Upper lobe of left lung (tissue), 4 donors: ENCODE data around the gene FAM72C.
"Not testable (repeated sequence)": the region's sequence is repeated elsewhere in the genome, so short reads cannot be mapped to it uniquely, and the experiment has no call there.

Source experiments
- CTCF ChIP-seq, 6 experiments: fragments of 450-650 bp in 4 of 6; fragments of 200-600 bp in 2 of 6; sonication (generic) in 2 of 6; IDR thresholded peaks; one replicate each; pipeline ENCODE4 v1.5.1; 2016 to 2019; ENCODE audit warnings: antibody characterized with exemption in 6 of 6
- POLR2A ChIP-seq, 4 donors: fragments of 450-650 bp; IDR thresholded peaks; one replicate each; pipeline ENCODE4 v1.5.1; 2016 to 2017; ENCODE audit warnings: antibody characterized with exemption in 4 of 4, mild to moderate bottlenecking in 2 of 4

- TF ChIP-seq CTCF, POLR2A (IDR thresholded peaks at IDR 0.05): not testable (repeated sequence)
Observed at GRCh38 chr1:143944576-143945240, 27.1 kb downstream of the FAM72C start.
